ENCODE results near the gene GRPEL1. TPM values are rescaled to one million over a fixed set of nuclear protein-coding genes. Genes with fewer than 3 reads are reported as not detected.

GRPEL1 gene
- total RNA-seq, 4 donors from 2014 or later = 20.8 to 24.0 (median 21.6) TPM

DNA sequence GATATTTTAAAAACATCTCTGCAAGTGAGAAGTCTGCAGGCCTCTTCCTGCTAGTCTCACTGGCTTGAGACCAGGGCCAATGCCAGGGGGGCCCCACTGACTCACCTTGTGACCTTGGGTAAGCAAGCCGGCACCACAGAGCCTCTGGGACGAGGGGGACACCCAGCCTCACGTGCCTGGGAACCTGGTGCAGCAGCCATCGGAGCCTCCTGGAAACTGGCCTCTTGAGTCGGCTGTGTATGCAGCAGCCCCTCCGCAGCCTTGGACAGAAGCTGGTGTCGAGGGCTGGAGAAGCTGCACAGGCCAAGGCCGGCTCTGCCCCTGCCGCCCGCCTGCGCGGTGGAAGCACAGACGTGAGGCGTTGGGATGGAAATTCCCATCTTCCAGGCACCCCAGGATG is 16.0 kb downstream of the GRPEL1 start:
- 87 to 92% methylated on average over 13 to 14 of the region's 14 CpGs for WGBS, 2 donors
- intact Hi-C loops (cut with DNase I; ENCODE audit: low total_unique reads) = no loop called here
- TF ChIP-seq POLR2A (IDR thresholded peaks at IDR 0.05) (no peak), CTCF (IDR thresholded peaks at IDR 0.05) (no peak)
- no peak overlapping the region for H3K4me3 ChIP-seq (ENCODE audit: low read depth, poor library complexity, severe bottlenecking)
- no peak for DNase-seq (ENCODE audit: low spot score in 2 of 2)

DNA sequence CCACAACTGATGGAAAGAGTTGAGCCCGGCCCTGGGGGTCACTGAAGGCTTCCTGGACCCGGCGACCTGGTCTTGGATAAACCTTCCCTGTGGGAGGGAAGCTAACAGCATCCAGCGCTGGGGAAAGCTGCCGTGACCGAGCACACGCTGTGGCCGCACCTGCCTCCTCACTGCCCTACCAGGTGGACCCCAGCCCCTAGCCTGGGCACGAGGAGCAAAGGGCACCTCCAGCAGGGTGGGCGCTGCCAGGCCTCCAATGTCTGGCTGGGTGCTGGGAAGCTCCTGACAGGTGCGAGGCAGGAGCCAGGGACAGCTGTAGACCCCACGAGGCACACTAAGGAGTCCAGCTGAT is 16.7 kb downstream of the GRPEL1 start:
- no peak overlapping the region for H3K4me3 ChIP-seq (ENCODE audit: low read depth, poor library complexity, severe bottlenecking)
- intact Hi-C loops (cut with DNase I; ENCODE audit: low total_unique reads) = no loop called here
- 88 to 90% methylated on average over 8 to 12 of the region's 12 CpGs for WGBS, 2 donors
- no peak for TF ChIP-seq POLR2A (IDR thresholded peaks at IDR 0.05)
- TF ChIP-seq CTCF (IDR thresholded peaks at IDR 0.05) = no peak
- DNase-seq (ENCODE audit: low spot score in 2 of 2) = no peak

GRCh38 chr4:7050481-7051143 is 17.3 kb downstream of the GRPEL1 start:
- no peak for DNase-seq (ENCODE audit: low spot score in 2 of 2)
- WGBS, 2 donors = 87 to 91% methylated on average over 16 to 33 of the region's 36 CpGs
- intact Hi-C loops (cut with DNase I; ENCODE audit: low total_unique reads) = no loop called here
- TF ChIP-seq CTCF (IDR thresholded peaks at IDR 0.05) (no peak), POLR2A (IDR thresholded peaks at IDR 0.05) (no peak)
- H3K4me3 ChIP-seq (ENCODE audit: low read depth, poor library complexity, severe bottlenecking) = no peak overlapping the region

DNA sequence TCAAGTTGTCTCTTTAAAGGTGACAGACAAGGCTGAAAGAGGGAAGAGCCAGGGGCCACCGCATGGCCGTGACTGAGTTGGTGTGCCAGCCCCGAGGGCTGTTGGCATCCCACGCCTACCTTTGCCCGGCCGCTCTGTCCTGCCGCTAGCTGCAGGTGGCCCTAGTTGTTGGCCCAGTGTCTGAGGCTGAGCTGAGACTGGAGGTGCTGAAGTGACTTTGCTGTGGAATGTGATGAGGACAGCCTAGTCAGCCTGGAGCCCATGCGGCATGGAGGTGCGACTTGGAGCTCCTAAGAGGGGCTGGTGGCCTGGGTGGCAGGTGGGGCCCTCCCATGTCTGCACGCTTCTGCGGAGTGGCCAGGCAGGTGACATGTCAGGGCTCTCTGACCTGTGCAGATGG is 18.1 kb downstream of the GRPEL1 start:
- no peak overlapping the region for H3K4me3 ChIP-seq (ENCODE audit: low read depth, poor library complexity, severe bottlenecking)

DNA sequence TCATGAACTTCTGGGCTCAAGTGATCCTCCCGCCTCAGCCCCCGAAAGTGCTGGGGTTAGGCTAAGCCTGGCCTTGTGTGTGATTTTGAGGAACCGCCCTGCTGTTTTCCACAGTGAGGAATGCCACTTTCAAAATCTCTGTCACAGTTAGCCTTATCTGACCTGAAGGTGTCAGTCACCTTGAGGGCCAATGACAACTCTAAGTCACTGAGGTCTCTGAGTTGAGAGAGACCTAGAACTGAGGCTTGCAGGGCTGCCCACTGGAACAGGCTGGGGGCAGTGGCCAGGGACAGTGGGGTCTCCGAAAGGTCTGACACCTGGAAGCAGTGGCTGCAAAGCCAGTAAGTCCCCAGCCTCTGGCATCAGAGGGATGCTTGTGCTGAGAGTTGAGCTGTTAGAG is 18.6 kb downstream of the GRPEL1 start:
- WGBS, 2 donors = 90 to 93% methylated on average over 4 of the region's 4 CpGs
- no peak overlapping the region for H3K4me3 ChIP-seq (ENCODE audit: low read depth, poor library complexity, severe bottlenecking)
- no peak for TF ChIP-seq POLR2A (IDR thresholded peaks at IDR 0.05)
- no peak for TF ChIP-seq CTCF (IDR thresholded peaks at IDR 0.05)
- intact Hi-C loops (cut with DNase I; ENCODE audit: low total_unique reads) = no loop called here
- DNase-seq (ENCODE audit: low spot score in 2 of 2) = no peak

More for the DNA sequence above, 18.1 kb downstream of the GRPEL1 start:
- WGBS, 2 donors = 79 to 88% methylated on average over 11 of the region's 11 CpGs
- DNase-seq (ENCODE audit: low spot score in 2 of 2) = no peak
- TF ChIP-seq CTCF (IDR thresholded peaks at IDR 0.05) (no peak), POLR2A (IDR thresholded peaks at IDR 0.05) (no peak)
- intact Hi-C loops (cut with DNase I; ENCODE audit: low total_unique reads) = no loop called here

GRCh38 chr4:7048642-7049041 is 19.2 kb downstream of the GRPEL1 start:
- intact Hi-C loops (cut with DNase I; ENCODE audit: low total_unique reads) = no loop called here
- TF ChIP-seq CTCF (IDR thresholded peaks at IDR 0.05) = no peak
- no peak for TF ChIP-seq POLR2A (IDR thresholded peaks at IDR 0.05)
- no peak overlapping the region for H3K4me3 ChIP-seq (ENCODE audit: low read depth, poor library complexity, severe bottlenecking)
- no peak for DNase-seq (ENCODE audit: low spot score in 2 of 2)
- 88 to 96% methylated on average over 12 of the region's 12 CpGs for WGBS, 2 donors

All from lower leg skin (tissue), 4 donors.